Measurements from ENCODE around the gene RHBDD1.

Gene RHBDD1

DNA sequence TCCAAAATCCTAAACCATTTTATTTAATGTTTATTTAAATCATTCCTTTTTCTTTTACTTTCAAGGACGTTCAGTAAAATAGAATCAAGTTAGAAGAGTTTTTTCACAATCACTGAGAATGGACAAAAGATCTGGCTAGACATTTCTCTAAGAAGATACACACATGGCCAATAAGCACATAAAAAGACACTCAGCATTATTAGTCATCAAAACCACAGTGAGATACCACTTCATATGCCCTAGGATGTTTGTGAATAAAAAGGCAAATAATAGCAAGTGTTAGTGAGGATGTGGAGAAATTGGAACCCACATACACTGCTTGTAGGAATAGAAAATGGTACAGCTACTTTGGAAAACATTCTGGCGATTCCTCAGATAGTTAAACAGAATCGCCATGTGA is 76.1 kb downstream of the RHBDD1 start:
- H3K9me3 ChIP-seq (replicated peaks in 1 of 2; ENCODE audit: control insufficient read depth in 2 of 2, insufficient read depth in 1 of 2, low read depth in 1 of 2, low read length in 2 of 2) = no peaks in the 10 kb centered on the region
- no peak overlapping the region for H4K91ac ChIP-seq (ENCODE audit: low read depth, low read length, poor library complexity)
- H3K4me1 ChIP-seq (ENCODE audit: control insufficient read depth in 2 of 2, insufficient read depth in 1 of 2, low read depth in 1 of 2, low read length in 2 of 2) = peaks cover 0 to 3% of the 10 kb centered on the region in 2 donors
- H3K9ac ChIP-seq (ENCODE audit: low read depth, low read length, poor library complexity) = no peak overlapping the region
- H2BK15ac ChIP-seq (ENCODE audit: low read length) = no peak overlapping the region
- no peak overlapping the region for H2AFZ ChIP-seq (ENCODE audit: low read length)
- no peak overlapping the region for H3K14ac ChIP-seq (ENCODE audit: low read length)
- H2BK120ac ChIP-seq (ENCODE audit: low read depth, low read length) = no peak overlapping the region
- no peak overlapping the region for H3K4me2 ChIP-seq (ENCODE audit: insufficient read depth, low read length, poor library complexity, severe bottlenecking)
- no peak overlapping the region for H3K4me3 ChIP-seq (ENCODE audit: low read length in 2 of 2)
- no peak overlapping the region for H3K23ac ChIP-seq (ENCODE audit: low read depth, low read length, poor library complexity)
- H3K27ac ChIP-seq (replicated peaks; ENCODE audit: low read length) = no peak overlapping the region
- H2BK12ac ChIP-seq (ENCODE audit: low read length) = no peak overlapping the region
- H3K79me1 ChIP-seq (ENCODE audit: low read depth, low read length) = no peaks in the 10 kb centered on the region
- no peak overlapping the region for H3K4ac ChIP-seq (ENCODE audit: low read length)
- WGBS, 2 donors (ENCODE audit: extremely low coverage in 2 of 2, insufficient read length in 2 of 2, insufficient replicate concordance in 1 of 2) = no CpG with 5 or more reads among the region's 3 CpGs
- DNase-seq (ENCODE audit: low spot score) = no peak
- no peak overlapping the region for H4K8ac ChIP-seq (ENCODE audit: low read depth, low read length)
- no peak overlapping the region for H2BK5ac ChIP-seq (ENCODE audit: low read length)
- H3K18ac ChIP-seq (ENCODE audit: low read length) = no peak overlapping the region
- no peaks in the 10 kb centered on the region for H3K36me3 ChIP-seq (replicated peaks in 1 of 2; ENCODE audit: control insufficient read depth in 2 of 2, insufficient read depth in 2 of 2, low read length in 2 of 2)
- no peaks in the 10 kb centered on the region for H3K27me3 ChIP-seq (ENCODE audit: control insufficient read depth in 3 of 3, insufficient read depth in 3 of 3, low read depth in 1 of 3, low read length in 3 of 3)
- H2AK5ac ChIP-seq (ENCODE audit: low read depth, low read length) = no peak overlapping the region

DNA sequence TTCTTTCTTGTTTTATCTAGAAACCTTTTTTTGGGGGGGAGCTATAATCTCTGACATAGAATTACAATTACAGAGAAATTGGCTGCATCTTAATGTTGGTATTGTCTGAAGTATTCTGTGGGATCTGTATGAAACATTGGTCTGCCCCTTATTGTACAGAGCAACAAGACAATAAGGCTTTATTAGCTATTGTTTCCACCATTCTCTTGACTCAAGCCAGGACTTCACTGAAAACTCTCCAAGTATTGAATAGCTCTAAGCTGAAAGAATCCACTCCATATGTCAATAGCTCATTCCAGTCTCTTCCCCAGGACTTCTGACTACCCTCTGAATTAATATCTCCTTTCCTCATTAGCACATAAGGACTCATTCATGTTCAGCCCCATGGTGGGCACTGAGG is 77.8 kb downstream of the RHBDD1 start:
- no peak overlapping the region for H2BK12ac ChIP-seq (ENCODE audit: low read length)
- H3K36me3 ChIP-seq (replicated peaks in 1 of 2; ENCODE audit: control insufficient read depth in 2 of 2, insufficient read depth in 2 of 2, low read length in 2 of 2) = no peaks in the 10 kb centered on the region
- no peak overlapping the region for H3K4me2 ChIP-seq (ENCODE audit: insufficient read depth, low read length, poor library complexity, severe bottlenecking)
- H3K23ac ChIP-seq (ENCODE audit: low read depth, low read length, poor library complexity) = no peak overlapping the region
- no peak overlapping the region for H3K4me3 ChIP-seq (ENCODE audit: low read length in 2 of 2)
- H2BK120ac ChIP-seq (ENCODE audit: low read depth, low read length) = no peak overlapping the region
- no peak overlapping the region for H2BK15ac ChIP-seq (ENCODE audit: low read length)
- no peak overlapping the region for H2AFZ ChIP-seq (ENCODE audit: low read length)
- no peak overlapping the region for H3K4ac ChIP-seq (ENCODE audit: low read length)
- H3K9ac ChIP-seq (ENCODE audit: low read depth, low read length, poor library complexity) = no peak overlapping the region
- H3K27ac ChIP-seq (replicated peaks; ENCODE audit: low read length) = no peak overlapping the region
- H3K18ac ChIP-seq (ENCODE audit: low read length) = no peak overlapping the region
- H4K91ac ChIP-seq (ENCODE audit: low read depth, low read length, poor library complexity) = no peak overlapping the region
- no peaks in the 10 kb centered on the region for H3K27me3 ChIP-seq (ENCODE audit: control insufficient read depth in 3 of 3, insufficient read depth in 3 of 3, low read depth in 1 of 3, low read length in 3 of 3)
- H2BK5ac ChIP-seq (ENCODE audit: low read length) = no peak overlapping the region
- H3K79me1 ChIP-seq (ENCODE audit: low read depth, low read length) = no peaks in the 10 kb centered on the region
- H4K8ac ChIP-seq (ENCODE audit: low read depth, low read length) = no peak overlapping the region
- H3K9me3 ChIP-seq (replicated peaks in 1 of 2; ENCODE audit: control insufficient read depth in 2 of 2, insufficient read depth in 1 of 2, low read depth in 1 of 2, low read length in 2 of 2) = no peaks in the 10 kb centered on the region
- no peaks in the 10 kb centered on the region for H3K4me1 ChIP-seq (ENCODE audit: control insufficient read depth in 2 of 2, insufficient read depth in 1 of 2, low read depth in 1 of 2, low read length in 2 of 2)
- DNase-seq (ENCODE audit: low spot score) = peak; percentile 9
- H3K14ac ChIP-seq (ENCODE audit: low read length) = no peak overlapping the region
- H2AK5ac ChIP-seq (ENCODE audit: low read depth, low read length) = no peak overlapping the region

DNA sequence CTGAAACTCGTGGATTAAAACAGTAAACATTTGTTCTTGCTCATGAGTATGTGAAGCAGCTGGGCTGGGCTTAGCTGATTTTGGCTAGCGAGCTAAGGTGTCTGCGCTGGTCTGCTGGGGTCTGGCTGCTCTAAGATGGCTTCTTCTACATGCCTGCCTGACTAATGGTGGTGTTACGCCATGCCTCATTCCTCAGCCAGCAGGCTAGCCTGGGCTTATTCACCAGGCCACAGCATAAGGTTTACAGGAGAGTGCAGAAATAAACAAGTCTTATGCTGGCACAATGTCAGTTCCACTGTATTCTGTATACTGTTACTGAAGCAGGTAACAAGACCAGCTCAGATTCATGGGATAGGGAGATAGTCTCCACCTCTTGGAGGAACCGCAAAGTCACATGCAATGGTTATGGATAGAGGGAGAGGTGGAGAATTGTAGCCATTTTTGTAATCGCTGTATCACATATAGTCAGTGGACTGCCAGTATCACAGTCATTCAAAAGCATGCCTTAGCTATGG is 80.0 kb downstream of the RHBDD1 start:
- no peaks in the 10 kb centered on the region for H3K27me3 ChIP-seq (ENCODE audit: control insufficient read depth in 3 of 3, insufficient read depth in 3 of 3, low read depth in 1 of 3, low read length in 3 of 3)
- H3K4me2 ChIP-seq (ENCODE audit: insufficient read depth, low read length, poor library complexity, severe bottlenecking) = no peak overlapping the region
- no peaks in the 10 kb centered on the region for H3K79me1 ChIP-seq (ENCODE audit: low read depth, low read length)
- H3K23ac ChIP-seq (ENCODE audit: low read depth, low read length, poor library complexity) = no peak overlapping the region
- H3K36me3 ChIP-seq (replicated peaks in 1 of 2; ENCODE audit: control insufficient read depth in 2 of 2, insufficient read depth in 2 of 2, low read length in 2 of 2) = no peaks in the 10 kb centered on the region
- H2BK120ac ChIP-seq (ENCODE audit: low read depth, low read length) = no peak overlapping the region
- H2BK5ac ChIP-seq (ENCODE audit: low read length) = no peak overlapping the region
- H3K4me1 ChIP-seq (ENCODE audit: control insufficient read depth in 2 of 2, insufficient read depth in 1 of 2, low read depth in 1 of 2, low read length in 2 of 2) = no peaks in the 10 kb centered on the region
- DNase-seq (ENCODE audit: low spot score) = no peak
- WGBS, 2 donors (ENCODE audit: extremely low coverage in 2 of 2, insufficient read length in 2 of 2, insufficient replicate concordance in 1 of 2) = no CpG with 5 or more reads among the region's 6 CpGs
- no peak overlapping the region for H3K4ac ChIP-seq (ENCODE audit: low read length)
- no peak overlapping the region for H2AK5ac ChIP-seq (ENCODE audit: low read depth, low read length)
- H2BK12ac ChIP-seq (ENCODE audit: low read length) = no peak overlapping the region
- H4K8ac ChIP-seq (ENCODE audit: low read depth, low read length) = no peak overlapping the region
- no peak overlapping the region for H4K91ac ChIP-seq (ENCODE audit: low read depth, low read length, poor library complexity)
- H3K27ac ChIP-seq (replicated peaks; ENCODE audit: low read length) = no peak overlapping the region
- H3K14ac ChIP-seq (ENCODE audit: low read length) = no peak overlapping the region
- H2BK15ac ChIP-seq (ENCODE audit: low read length) = no peak overlapping the region
- no peak overlapping the region for H3K9ac ChIP-seq (ENCODE audit: low read depth, low read length, poor library complexity)
- no peaks in the 10 kb centered on the region for H3K9me3 ChIP-seq (replicated peaks in 1 of 2; ENCODE audit: control insufficient read depth in 2 of 2, insufficient read depth in 1 of 2, low read depth in 1 of 2, low read length in 2 of 2)
- no peak overlapping the region for H2AFZ ChIP-seq (ENCODE audit: low read length)
- no peak overlapping the region for H3K18ac ChIP-seq (ENCODE audit: low read length)
- H3K4me3 ChIP-seq (ENCODE audit: low read length in 2 of 2) = no peak overlapping the region

DNA sequence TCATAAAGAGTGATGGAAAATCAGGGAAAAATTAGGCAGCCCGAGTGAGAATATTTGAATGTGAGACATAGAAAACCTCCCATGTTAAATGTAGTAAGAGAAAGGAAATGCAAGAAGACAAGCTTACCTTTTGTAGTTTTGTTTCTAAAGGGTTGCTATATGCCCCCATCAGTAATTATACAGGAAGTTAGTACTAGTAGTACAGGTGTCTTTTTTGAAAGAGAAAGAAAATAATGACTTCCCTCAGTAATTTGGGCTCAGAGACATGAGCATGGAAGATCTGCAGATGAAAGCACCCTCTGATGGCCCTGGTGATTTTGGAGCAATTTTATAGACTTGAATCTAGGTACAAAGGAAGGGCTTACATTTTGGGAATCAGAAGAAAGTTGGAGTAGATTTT is 80.8 kb downstream of the RHBDD1 start:
- H2AK5ac ChIP-seq (ENCODE audit: low read depth, low read length) = no peak overlapping the region
- no peak overlapping the region for H3K4me2 ChIP-seq (ENCODE audit: insufficient read depth, low read length, poor library complexity, severe bottlenecking)
- H3K4me3 ChIP-seq (ENCODE audit: low read length in 2 of 2) = no peak overlapping the region
- WGBS, 2 donors (ENCODE audit: extremely low coverage in 2 of 2, insufficient read length in 2 of 2, insufficient replicate concordance in 1 of 2) = no CpG with 5 or more reads among the region's 1 CpG
- H2AFZ ChIP-seq (ENCODE audit: low read length) = no peak overlapping the region
- H2BK5ac ChIP-seq (ENCODE audit: low read length) = no peak overlapping the region
- H3K14ac ChIP-seq (ENCODE audit: low read length) = no peak overlapping the region
- no peaks in the 10 kb centered on the region for H3K9me3 ChIP-seq (replicated peaks in 1 of 2; ENCODE audit: control insufficient read depth in 2 of 2, insufficient read depth in 1 of 2, low read depth in 1 of 2, low read length in 2 of 2)
- H3K27me3 ChIP-seq (ENCODE audit: control insufficient read depth in 3 of 3, insufficient read depth in 3 of 3, low read depth in 1 of 3, low read length in 3 of 3) = no peaks in the 10 kb centered on the region
- H3K36me3 ChIP-seq (replicated peaks in 1 of 2; ENCODE audit: control insufficient read depth in 2 of 2, insufficient read depth in 2 of 2, low read length in 2 of 2) = no peaks in the 10 kb centered on the region
- H3K4me1 ChIP-seq (ENCODE audit: control insufficient read depth in 2 of 2, insufficient read depth in 1 of 2, low read depth in 1 of 2, low read length in 2 of 2) = no peaks in the 10 kb centered on the region
- no peak overlapping the region for H3K27ac ChIP-seq (replicated peaks; ENCODE audit: low read length)
- no peak overlapping the region for H2BK120ac ChIP-seq (ENCODE audit: low read depth, low read length)
- H3K4ac ChIP-seq (ENCODE audit: low read length) = no peak overlapping the region
- H2BK15ac ChIP-seq (ENCODE audit: low read length) = no peak overlapping the region
- no peak overlapping the region for H3K18ac ChIP-seq (ENCODE audit: low read length)
- no peaks in the 10 kb centered on the region for H3K79me1 ChIP-seq (ENCODE audit: low read depth, low read length)
- no peak for DNase-seq (ENCODE audit: low spot score)
- H3K9ac ChIP-seq (ENCODE audit: low read depth, low read length, poor library complexity) = no peak overlapping the region
- no peak overlapping the region for H3K23ac ChIP-seq (ENCODE audit: low read depth, low read length, poor library complexity)
- H4K8ac ChIP-seq (ENCODE audit: low read depth, low read length) = no peak overlapping the region
- no peak overlapping the region for H2BK12ac ChIP-seq (ENCODE audit: low read length)
- no peak overlapping the region for H4K91ac ChIP-seq (ENCODE audit: low read depth, low read length, poor library complexity)
